ENCODE results near the gene ZNF446.
"Not testable (repeated sequence)": the region's sequence is repeated elsewhere in the genome, so short reads cannot be mapped to it uniquely, and the experiment has no call there.

Gene ZNF446

GRCh38 chr19:58470837-58471543 lies 5.2 kb upstream of the ZNF446 start:
- not testable (repeated sequence) for DNase-seq (ENCODE audit: low spot score)

- no peak for DNase-seq (ENCODE audit: low spot score)
Measured at GRCh38 chr19:58471736-58472135, 4.4 kb upstream of the ZNF446 start.

- DNase-seq (ENCODE audit: low spot score), result no peak
Measured at GRCh38 chr19:58473775-58474174, 2.4 kb upstream of the ZNF446 start.

GRCh38 chr19:58474291-58474996 lies 1.7 kb upstream of the ZNF446 start:
- peak; percentile 87 for DNase-seq (ENCODE audit: low spot score)

GRCh38 chr19:58474997-58475713 lies 997 bp upstream of the ZNF446 start:
- DNase-seq (ENCODE audit: low spot score), result no peak

GRCh38 chr19:58476498-58477015 lies 405 bp downstream of the ZNF446 start:
- DNase-seq (ENCODE audit: low spot score), result peak; percentile 56

GRCh38 chr19:58477130-58477529 lies 978 bp downstream of the ZNF446 start:
- no peak for DNase-seq (ENCODE audit: low spot score)

- no peak for DNase-seq (ENCODE audit: low spot score)
Measured at GRCh38 chr19:58477871-58478270, 1.7 kb downstream of the ZNF446 start.

GRCh38 chr19:58479303-58479702 lies 3.2 kb downstream of the ZNF446 start:
- DNase-seq (ENCODE audit: low spot score), result no peak

GRCh38 chr19:58479736-58480480 lies 3.8 kb downstream of the ZNF446 start:
- DNase-seq (ENCODE audit: low spot score), result no peak

GRCh38 chr19:58480481-58480830 lies 4.3 kb downstream of the ZNF446 start:
- DNase-seq (ENCODE audit: low spot score), result no peak

- no peak for DNase-seq (ENCODE audit: low spot score)
Measured at GRCh38 chr19:58480831-58481230, 4.7 kb downstream of the ZNF446 start.

- DNase-seq (ENCODE audit: low spot score), result no peak
Measured at GRCh38 chr19:58482372-58482771, 6.2 kb downstream of the ZNF446 start.

GRCh38 chr19:58483776-58484175 lies 7.6 kb downstream of the ZNF446 start:
- DNase-seq (ENCODE audit: low spot score), result no peak

GRCh38 chr19:58484349-58484748 lies 8.2 kb downstream of the ZNF446 start:
- not testable (repeated sequence) for DNase-seq (ENCODE audit: low spot score)

GRCh38 chr19:58491393-58491792 lies 15.2 kb downstream of the ZNF446 start:
- no peak for DNase-seq (ENCODE audit: low spot score)

- DNase-seq (ENCODE audit: low spot score), result no peak
Measured at GRCh38 chr19:58492265-58492664, 16.1 kb downstream of the ZNF446 start.

- DNase-seq (ENCODE audit: low spot score), result no peak
Measured at GRCh38 chr19:58497634-58498170, 21.6 kb downstream of the ZNF446 start.

- DNase-seq (ENCODE audit: low spot score), result no peak
Measured at GRCh38 chr19:58498316-58499020, 22.3 kb downstream of the ZNF446 start.

- peak; percentile 97 for DNase-seq (ENCODE audit: low spot score)
Measured at GRCh38 chr19:58499021-58499927, 23.1 kb downstream of the ZNF446 start.

All from AG08396 (cell line).